Measurements from ENCODE around the gene NUDT14.

The NUDT14 gene

DNA sequence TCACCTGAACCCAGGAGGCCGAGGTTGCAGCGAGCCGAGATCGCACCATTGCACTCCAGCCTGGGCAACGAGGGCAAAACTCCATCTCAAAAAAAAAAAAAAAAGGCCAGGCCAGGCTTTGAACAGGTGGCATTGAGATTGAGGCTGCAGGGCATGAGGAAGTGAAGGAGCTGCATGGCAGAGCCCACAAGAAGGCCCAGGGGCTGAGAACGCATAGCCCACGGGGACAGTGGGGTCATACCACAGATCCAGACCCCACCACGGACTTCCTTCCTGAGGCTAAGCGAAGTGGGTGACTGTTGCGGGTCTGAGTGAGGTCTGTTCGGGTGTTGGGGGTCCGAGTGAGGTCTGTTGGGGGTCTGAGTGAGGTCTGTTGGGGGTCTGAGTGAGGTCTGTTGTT, 20.3 kb downstream of the NUDT14 start:
- no peak for DNase-seq

DNA sequence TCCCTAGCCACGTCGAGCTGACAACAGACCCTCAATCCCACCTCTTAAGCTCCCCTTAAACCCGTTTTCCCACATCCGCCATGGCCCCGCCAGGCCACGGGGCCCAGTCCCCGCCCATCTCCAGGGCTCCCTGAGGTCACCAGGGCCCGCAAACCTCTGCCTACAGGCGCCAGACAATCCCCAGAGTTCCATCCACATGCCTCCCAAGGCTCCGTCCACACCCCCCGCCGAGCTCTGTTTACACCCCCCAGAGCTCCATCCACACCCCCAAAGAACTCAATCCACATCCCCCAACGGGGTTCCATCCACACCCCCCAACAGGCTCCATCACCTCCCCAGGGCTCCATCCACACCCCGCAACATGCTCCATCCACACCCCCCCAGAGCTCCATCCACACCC, 21.8 kb downstream of the NUDT14 start:
- no peak for DNase-seq

DNA sequence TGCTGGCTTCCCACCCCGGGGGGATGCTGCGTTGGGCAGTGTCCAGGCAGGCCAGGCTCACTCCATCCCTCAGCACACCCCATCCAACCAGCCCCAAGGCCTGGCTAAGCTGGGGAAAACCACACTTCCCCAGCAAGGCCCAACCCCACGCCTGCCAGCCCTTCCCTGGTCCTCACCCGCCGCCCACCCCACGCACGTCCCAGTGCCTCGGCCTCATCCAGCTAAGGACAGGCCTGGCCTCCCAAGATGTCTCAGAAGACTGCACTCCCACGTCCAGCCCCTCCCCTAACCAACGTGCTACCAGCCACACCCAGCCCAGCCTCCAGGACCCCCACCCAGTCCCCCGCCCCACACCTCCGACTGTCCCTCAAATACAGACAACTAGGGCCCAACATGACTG, 22.3 kb downstream of the NUDT14 start:
- DNase-seq = no peak

DNA sequence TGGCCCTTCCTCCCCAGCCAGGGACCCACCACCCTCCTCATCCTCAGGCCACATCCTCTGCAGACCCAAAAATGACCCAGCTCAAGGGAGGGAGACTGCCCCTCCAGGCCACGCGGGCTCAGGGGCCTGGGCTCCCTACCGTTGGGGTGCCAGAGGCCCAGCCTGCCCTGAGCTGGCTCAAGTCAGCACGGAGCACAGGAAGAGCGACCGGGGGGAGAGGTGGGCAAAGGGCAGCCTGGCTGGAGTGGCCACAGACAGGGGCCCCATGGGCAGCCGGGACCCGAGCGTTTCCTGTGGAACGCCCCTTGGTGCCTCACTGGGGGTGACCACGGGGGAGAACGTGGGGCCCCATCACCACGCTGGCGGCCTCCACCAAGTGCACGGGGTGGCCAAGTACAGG, 23.2 kb downstream of the NUDT14 start:
- DNase-seq = no peak

DNA sequence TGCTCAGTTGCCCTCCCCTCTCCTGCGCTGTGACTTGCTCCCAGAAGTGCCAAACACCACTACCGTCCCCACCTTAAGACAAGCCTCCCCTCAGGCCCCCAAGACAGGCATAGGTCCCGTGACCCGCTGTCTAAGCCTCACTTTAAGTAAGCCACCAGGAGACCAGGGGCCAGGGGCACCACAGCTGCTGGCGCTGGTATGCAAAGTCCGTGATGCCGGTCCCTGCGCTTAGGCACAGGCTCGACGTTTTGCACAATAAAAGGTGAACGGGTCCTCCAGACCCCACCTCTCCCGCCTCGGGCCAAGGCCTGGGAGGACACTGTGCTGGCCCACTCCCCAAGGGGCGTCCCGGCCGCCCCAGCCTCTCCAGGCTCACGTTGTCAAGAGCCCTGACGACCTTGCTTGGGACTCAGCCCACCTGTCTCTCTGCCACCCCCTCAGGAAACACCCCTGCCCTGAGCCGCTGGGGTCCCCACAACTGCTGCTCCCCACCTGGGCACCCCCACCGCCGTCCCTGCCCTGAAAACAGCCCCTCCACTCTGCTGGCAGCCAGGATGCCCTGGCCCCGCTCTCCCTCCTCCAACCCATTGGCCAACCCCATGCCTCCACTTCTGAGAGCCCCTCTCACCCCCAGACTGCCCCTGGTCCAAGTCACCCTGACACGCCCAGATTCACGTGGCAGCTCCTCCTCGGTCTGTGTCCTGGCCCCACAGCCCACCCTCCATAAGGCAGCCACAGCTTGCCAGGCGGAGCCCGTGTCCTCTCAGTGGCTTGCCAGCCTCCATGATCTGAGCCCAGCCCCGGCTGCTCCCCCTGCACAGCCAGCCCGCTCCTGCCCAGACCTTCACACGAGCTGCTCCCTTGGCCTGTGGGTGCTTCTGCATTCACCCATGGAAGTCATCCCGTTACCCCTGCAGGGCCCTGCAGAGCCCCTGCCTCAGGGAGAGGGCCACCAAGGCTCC, 24.4 kb downstream of the NUDT14 start:
- no peak for DNase-seq

DNA sequence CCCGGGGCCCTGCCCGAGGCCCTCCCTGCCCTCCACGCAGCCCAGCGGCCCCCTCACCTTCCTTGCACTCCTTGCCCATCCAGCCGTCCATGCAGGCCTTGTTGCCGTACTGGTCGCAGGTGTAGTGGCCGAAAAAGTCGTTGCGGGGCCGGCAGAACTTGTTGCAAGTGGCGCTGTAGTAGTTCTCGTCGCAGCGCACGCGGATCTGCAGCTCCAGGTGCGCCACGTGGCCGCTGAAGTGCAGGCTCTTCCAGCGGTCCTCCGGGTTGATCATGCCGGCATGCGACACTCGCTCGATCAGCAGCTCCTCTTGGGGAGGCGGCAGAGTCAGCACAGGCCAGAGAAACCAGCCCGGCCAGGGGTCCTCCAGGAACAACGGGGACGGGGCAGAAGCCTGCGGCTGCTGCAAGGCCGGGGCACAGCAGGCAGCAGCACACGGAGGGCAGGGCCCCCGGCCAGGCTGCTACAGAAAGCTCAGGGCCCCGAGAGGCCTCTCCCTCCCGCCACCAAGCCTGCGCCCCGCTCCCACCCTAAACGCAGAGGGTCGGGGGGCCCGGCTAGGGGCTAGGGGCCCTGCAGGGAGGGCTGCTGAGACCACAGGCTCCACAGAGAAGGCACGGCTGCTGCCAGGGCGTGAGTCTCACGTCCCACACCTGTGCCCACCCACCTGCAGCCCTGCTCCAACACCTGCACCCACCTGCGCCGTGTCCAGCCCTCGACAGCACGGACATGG, 25.3 kb downstream of the NUDT14 start:
- DNase-seq = no peak

DNA sequence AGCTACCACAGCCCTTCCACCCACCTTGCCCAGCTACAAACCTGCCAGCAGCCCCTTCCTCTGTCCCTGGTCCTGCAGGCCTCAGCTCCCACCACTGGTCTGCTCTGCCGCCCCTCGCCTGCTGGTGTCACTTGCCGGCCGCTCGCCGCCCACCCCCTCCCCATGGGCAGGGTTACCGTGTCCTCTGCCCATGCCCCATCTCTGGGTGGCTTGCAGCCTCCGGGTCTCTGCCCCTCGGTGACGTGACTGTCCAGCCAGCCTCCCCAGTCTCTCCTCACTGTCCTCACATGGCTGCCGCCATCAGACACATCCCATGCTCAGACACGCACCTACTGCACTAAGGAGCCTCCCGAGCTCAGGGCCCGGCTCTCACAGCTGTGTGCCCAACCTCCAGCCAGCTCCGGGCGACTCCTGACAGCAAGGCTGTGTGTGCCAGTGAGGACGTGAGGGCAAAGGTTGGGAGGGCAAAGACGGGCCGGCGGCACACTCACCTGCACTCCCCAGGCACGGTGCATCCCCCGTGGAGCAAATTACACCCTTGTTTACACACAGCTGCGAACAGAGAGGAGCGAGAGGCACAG, 26.0 kb downstream of the NUDT14 start:
- DNase-seq = no peak

DNA sequence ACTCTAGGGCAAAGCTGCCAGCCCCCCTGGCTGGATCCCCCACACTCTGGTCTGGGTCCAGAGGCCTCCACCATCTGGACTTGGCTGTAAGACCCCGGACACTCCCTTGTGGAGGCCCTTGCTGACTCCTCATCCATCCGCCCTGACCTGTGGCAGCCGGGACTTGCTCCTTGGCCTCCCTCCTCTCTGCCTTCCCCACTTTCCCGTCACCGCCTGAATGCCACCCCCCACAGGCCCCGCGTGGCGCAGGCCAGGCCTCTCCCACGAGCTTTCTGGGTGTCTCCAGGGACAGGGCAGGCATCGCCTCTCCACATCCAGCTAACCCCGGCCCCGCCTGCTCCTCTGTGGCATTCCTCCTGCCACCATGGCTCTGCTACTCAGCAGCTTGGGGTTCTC, 26.6 kb downstream of the NUDT14 start:
- no peak for DNase-seq

DNA sequence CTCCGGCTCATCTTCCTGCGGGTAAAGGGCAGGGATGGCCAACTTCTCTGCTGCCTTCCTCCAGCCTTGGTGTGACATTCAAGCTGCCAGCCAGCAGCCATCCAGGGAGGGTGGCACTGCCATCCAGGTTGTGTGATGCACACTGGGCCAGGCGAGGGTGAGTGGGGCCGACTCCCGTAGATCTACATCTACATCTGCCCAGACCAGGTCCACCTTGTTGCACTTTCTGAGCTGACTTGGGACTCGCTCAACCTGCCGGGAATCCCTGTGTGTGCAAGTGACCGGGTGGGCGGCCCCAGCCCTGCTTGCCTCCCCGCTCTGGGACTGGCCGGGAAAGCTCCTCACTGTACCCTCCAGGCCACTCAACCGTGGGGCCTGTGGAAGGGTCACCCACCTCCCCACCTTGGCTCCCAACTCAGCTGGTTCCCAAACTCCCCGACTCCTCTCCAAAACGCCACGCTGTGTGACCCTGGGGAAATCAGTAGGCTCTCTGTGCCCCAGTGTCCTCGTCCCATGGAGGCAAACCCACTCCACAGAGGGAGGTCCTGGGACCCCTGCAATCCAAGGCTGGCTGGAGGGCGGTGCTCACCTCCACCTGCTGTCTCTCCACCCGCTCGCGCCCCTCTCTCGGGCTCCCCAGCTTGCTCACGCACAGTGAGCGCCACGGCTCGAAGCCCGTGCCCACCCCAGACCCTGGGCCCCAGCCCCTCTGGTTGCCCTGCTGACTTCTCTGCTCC, 27.2 kb downstream of the NUDT14 start:
- DNase-seq = no peak

DNA sequence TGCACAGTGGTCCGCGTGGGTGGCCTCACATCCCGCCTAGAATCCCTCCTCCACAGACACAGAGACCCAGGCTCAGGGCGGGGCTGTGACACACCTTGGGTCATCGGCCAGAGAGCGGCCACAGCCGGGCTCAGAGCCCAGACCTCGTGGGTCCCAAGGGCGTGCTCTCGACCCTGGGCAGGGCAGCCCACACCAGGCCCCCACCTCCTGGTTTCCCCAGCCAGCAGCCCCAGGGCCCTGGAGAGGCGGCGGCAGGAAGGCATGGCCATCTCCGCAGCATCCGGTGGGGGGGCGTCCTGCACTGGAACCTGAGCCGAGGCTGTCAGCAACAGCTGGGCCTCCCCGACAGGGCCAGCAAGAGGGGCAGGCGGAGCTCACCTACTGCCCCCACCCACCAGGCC, 27.8 kb downstream of the NUDT14 start:
- no peak for DNase-seq

DNA sequence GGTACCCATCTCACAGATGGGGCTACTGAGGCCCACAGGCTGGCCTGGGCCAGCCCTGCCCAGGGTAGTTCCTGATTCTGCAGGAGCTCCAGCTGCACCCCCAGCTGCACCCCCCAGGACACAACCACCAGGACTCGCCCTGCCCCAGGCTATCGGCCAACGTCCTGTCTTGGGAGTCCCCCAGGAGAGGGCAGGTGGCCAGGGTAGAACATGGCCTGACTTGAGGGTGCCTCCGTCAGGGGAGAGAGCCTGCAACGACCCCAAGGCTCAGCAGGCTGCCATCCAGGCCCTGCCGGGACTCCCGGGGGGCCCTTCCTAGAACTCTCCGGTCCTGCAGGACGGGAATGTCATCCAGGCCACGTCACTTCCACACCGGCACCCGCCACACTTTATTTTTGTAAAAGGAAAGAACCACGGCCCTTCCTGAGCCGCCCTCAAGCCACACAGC, 28.3 kb downstream of the NUDT14 start:
- DNase-seq = no peak

DNA sequence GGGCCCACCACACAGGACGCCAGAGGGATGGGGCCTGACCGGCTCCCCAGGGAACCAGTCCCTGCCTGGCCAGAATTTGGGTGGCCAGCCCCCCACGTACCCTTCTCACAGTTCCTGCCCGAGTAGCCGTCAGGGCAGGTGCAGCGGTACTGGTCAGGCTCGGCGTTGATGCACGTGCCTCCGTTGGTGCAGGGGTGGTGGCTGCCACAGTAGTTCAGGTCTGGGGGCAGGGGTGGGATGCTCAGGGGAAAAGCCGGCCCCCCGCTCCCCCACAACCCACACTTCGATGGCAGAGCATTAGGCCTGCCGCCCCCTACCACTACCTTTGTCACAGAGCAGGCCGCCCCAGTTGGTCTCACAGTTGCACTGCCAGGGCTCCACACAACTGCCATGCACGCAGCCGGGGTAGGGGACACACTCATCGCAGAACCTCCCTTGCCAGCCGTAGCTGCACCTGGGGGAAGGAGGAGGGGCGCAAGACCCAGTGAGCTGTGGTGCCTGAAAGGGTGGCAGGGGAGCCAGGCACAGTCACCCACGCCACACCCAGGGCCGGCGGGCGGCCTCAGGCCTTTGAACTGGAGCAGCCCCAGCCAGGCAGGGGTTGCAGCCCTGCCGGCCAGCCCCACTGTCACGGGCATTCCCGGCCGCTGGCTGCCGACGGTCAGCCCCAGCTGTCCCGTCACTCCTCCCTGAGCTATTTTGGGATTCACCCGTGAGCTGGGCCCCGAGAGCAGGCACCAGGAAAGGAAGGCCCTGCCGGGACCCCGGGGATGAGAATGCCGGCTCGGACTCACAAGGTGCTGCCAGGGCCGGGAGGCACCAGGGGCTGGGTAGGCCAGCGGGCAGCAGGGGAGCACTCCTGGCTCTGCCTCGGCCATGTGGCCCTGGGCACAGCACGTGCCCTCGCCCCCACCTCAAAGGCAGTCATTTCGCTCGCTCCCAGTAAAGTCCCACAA, 29.0 kb downstream of the NUDT14 start:
- DNase-seq = no peak

DNA sequence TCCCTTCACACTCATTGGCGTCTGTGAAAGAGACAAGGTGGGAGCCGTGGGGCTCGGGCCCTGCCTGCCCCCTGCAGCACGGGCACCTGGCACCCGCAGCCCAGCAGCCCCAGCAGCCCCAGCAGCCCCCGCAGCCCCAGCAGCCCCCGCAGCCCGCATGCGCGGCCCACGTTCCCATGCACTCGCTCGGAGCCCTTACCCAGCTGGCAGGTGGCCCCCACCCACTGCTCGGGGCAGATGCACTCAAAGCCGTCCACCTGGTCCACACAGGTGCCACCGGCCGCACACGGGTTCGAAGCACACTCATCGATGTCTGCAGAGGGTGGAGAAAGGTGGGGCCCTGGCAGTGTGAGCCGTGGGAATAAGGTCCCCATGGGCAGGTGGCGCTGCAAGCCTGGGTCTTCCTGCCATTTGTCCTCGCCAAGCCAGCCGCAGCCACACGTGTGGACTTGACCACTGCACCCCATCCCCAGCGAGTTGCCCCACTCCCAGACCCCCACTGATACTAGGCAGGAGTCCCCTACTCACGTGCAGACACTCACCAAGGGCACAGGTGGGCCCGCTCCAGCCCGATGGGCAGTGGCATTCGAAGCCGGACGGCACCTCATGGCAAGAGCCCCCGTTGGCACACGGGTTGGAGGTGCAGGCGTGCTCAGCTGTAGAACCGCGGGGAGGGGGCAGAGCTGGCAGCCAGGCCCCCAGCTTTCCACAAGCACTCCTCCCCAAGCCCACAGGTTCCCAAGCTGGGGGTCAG, 29.9 kb downstream of the NUDT14 start:
- DNase-seq = no peak

DNA sequence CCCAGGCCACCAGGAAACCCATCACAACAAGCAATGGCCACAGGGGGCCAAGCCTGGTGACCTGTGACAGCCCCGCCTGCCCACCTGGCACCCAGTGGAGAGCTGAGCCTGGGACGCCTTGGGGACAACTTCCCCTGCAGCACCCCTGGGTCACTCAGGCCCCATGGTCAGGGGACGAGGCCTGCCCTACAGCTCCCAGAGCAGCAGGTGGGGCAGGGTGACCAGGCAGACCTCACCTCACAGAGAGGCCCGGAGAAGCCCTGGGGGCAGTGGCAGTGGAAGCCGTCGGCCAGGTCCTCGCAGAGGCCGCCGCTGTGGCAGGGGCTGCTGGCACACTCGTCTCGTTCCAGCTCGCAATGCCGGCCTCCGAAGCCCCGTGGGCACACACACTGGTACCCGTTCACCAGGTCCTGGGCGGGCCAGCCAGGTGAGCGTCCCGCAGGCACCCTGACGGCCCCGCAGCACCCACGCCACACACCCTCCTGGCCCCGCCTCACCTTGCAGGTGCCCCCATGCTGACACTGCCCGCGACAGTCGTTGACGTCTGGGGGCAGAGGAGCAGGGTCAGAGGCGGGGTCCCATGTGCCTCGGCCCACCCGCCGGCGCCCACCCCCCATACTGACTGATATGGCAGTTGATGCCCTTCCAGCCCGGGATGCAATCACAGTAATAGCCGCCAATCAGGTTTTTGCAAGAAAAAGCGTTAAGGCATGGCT, 30.6 kb downstream of the NUDT14 start:
- DNase-seq = no peak

DNA sequence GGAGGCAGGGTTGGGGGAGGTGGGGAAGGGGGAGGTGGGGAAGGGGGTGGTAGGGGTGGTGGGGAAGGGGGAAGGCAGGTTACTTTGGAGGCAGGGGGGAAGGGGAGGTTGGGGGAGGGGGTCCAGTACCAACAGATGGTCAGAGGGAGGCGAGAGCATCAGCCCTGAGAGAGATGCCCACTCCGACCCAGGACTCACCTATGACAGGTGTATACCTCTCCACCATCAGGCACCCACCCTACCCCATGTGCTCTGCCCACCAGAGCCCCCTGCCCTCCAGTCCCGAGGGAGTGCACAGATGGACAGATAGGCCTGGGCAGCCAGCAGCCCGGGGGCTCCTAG, 31.1 kb downstream of the NUDT14 start:
- no peak for DNase-seq

DNA sequence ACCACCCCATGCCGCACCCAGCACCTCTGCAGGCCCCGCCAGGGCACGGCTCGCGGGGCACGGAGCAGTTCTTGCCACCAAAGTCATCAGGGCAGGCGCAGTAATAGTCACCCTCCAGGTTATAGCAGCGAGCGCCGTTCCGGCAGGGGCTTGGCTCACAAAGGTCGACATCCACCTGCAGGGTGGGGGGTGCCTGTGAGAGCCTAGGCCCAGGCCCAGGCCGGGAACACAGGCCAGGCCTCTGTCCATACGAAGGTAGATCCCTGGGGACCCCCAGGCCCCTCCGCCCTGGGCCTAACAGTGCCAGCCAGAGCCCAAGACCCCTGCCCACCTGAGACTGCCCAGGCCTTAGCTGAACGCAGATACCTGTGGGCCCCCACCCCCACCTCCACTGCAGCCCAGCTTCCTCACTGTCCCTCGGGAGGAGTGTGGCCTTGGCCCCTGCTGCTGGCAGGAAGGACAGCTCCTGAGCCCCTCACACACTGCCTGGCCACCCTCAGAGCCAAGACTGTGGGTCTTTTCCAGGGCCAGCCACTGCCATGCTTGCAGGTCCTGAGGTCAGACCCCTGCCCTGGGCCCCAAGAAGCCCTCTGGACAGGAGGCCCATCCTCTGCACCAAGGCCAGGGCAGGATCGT, 31.8 kb downstream of the NUDT14 start:
- DNase-seq = no peak

DNA sequence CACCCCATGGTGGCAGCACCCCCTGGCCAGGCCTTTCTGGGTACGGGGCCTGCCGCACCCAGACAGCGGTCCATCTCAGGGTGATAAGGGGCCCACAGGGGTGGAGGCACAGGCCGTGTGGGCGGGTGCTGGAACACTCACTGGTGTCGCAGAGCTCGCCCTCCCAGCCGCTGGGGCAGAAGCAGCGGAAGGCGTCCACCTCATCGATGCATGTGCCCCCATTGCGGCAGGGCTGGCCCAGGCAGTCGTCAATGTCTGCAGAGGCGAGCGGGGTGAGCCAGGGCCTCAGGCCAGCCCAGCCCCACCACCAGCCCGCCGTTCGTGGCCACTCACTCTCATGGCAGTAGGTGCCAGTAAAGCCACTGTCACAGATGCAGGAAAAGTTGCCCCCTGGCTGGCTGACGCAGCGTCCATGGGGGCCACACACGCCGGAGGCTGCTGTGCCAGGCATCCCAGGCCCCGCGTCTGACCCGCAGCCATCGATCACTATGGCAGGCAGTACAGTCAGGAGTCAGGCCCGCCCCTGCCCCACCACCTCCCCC, 32.4 kb downstream of the NUDT14 start:
- no peak for DNase-seq
